Renal pelvis (tissue), 4 donors: ENCODE measurements around the gene SYT17. TPM values are rescaled to one million over a fixed set of nuclear protein-coding genes. Genes with fewer than 3 reads are reported as not detected.

Experiments used
- DNase-seq: peaks from one replicate; pipeline ENCODE4 v3.0.0-alpha.2; 2013
- polyA plus RNA-seq, 3 donors: library from polyadenylated mRNA; unstranded; fragments of 120-200 nt; gene quantifications; one replicate each; pipeline ENCODE4 v1.2.1, GENCODE V29; 2013; ENCODE audit not compliant: insufficient read length in 3 of 3

Gene SYT17
- polyA plus RNA-seq, 3 donors: 10.2 to 13.6 (median 11.2) TPM

DNA sequence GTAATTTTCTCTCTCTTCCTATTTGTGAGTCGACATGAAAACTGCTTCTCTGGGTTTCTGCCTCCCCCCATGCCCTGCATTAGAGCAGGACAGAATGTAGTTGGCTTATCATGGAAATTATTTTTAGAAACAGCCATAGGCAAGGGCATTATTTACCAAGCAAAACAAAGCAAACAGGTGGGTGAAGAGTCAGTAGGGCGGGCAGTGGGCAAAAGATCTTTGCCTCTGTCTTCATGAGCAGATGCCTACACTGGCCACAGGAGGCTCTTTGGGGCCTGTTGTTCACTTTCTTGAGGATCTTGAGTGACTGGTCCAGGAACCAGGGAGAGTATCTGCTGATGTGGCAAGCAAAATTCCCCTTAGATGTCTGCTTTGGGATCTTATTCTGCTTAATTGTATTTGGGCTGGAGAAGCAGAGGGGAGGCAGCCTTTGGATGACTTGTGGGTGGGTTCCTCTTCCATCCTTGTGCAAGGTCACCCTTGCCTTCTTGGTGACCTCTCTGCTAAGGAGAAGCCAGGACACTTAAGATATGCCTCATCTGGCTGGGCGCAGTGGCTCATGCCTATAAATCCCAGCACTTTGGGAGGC, 75.0 kb downstream of the SYT17 start:
- DNase-seq: no peak

DNA sequence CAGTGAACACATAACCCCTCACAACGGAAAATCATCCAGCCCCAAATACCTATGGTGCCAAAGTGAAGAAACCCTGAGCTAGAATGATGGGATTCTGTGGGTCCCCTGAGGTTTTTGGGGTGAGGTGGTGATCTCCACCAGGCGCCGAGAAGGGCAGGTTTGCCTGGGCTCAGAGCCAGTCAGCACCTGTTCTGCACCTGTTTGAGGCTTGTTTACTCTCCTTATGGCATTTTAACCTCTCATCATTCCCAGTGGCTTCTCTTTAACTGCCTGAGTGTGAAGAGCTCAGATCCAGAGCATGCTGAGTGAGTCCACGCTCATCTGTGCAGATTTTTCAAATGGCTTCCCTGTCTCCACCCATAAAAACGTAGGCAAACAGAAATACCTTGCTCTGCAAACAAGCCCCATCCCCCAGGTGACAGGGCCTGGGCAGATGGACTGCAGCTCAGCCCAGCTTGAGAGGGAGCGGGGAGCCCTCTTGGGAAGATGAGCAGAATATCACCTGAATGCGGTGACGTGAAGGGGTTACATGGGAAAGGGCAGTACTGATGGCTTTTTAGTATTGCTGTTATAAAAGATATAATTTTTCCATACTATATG, 77.4 kb downstream of the SYT17 start:
- DNase-seq: no peak

GRCh38 chr16:19252904-19253303, 84.9 kb downstream of the SYT17 start:
- DNase-seq: no peak

- DNase-seq: no peak
Measured at GRCh38 chr16:19254611-19255010, 86.6 kb downstream of the SYT17 start.

DNA sequence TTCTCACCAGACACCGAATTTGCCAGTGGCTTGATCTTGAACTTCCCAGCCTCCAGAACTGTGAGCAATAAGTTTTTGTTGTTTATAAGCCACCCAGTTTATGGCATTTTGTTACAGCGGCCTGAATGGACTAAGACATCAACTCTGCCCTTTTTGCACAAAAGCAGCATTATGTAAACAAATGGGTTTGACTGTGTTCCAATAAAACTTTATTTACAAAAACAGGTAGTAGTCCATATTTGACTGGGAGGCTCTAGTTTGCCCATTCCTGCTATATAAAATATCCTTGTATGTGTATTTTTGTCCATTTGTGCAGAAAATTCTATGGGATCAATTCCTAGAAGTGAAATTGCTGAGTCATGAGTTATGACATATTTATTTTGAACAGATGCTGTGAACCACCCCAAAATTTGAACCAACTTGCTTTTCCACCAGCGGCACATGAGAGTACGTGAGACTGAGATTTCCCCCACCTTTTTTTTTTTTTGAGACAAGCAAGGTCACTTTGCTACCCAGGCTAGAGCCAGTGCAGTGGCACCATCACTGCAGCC, 96.2 kb downstream of the SYT17 start:
- no peak for DNase-seq

- no peak for DNase-seq
Measured at GRCh38 chr16:19265380-19265930, 97.4 kb downstream of the SYT17 start.

- no peak for DNase-seq
Measured at GRCh38 chr16:19266774-19267173, 98.7 kb downstream of the SYT17 start.

DNA sequence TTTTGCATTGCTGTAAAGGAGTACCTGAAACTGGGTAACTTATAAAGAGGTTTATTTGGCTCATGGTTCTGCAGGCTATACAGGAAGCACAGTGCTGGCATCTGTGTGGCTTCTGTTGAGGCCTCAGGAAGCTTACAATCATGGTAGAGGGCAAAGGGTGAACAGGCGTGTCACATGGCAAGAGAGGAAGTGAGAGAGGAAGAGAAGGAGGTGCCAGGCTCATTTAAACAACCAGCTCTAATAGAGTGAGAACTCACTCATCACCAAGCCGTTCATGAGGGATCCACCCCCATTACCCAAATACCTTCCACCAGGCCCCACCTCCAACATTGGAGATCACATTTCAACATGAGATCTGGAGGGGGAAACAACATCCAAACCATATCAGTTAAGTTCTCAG, 101.1 kb downstream of the SYT17 start:
- DNase-seq: no peak

DNA sequence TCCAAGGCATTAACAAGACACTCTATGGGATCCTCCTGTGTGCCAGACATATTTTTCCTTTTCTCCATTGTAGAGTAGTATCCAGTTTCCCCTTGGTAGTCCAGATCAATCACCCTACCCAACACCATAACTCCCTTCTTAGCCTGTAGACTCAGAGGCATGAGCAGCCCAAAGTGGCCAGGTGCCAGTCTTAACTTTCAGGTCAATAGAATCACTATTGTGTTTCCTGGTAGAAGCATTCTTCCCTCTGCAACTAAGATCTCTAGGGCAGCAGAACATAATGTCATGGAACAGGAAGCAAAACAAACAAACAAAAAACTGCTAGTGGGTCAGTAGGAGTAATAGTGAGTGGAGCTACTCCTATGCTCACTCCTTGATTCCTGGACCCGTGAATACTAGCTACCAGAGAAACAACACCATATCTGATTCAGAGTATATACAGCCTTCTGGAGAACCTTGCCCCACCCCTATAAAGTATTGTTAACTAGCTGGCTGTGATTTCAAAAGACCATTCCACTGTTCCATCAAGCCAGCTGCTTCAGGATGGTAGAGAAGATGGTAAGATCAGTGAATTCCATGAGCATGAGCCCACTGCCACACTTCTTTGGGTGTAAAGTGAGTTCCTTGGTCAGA, 106.2 kb downstream of the SYT17 start:
- DNase-seq: no peak

GRCh38 chr16:19278403-19278802, 110.4 kb downstream of the SYT17 start:
- DNase-seq: no peak

DNA sequence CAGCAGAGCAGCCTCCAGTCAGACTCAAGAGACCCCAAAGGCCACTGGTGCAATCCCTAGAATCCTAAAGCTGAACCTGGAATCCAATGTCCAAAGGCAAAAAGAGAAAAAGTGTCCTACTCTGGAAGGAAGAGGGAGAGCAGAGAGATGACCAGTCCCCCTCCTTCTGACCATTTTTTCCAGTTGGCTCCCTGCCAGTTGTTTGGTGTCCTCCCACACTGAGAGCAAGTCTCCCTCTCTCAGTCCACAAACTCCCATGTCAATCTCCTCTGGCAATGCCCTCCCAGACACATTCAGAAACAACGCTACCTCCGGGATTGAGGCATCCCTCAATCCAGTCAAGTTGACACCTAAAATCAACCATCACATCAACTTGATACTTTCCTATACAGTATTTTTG, 113.2 kb downstream of the SYT17 start:
- peak; percentile 23 for DNase-seq

- DNase-seq: no peak
Measured at GRCh38 chr16:19282101-19282500, 114.1 kb downstream of the SYT17 start.

DNA sequence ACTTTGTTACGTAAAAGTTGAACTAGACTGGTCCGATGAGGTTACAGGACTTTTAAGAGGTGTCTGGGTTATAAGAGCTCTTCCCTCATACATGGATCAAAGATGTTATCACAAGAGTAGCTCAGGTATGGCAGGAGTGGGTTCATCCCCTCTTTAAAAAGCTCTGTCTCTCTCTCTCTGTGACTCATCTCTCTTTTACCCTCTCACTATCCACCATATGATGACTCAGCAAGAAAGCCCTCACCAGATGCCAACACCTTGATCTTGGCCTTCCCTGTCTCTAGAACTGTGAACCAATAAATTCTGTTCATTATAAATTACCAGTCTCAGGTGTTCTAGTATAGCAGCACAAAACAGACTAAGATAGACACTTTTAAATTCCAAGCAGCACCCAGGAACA, 115.6 kb downstream of the SYT17 start:
- DNase-seq: no peak

DNA sequence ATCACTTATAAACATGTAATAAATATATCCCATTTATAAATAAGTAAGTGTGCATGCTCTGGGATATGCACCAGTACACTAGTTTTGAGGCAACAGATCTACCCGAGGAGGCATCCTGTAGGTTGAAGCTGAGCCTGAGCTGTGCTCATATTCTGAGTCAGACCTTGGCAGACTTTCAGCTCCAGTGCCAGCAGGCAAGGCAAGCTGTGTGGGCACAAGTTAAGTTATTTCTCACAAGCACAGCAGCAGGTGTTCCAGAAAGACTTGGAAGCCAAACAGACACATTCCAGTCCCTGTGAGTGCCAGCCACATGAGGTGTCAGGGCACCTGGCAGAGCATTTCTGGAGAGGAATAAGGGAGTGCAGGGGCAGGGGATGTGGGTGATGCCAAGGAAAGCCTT, 116.2 kb downstream of the SYT17 start:
- no peak for DNase-seq

DNA sequence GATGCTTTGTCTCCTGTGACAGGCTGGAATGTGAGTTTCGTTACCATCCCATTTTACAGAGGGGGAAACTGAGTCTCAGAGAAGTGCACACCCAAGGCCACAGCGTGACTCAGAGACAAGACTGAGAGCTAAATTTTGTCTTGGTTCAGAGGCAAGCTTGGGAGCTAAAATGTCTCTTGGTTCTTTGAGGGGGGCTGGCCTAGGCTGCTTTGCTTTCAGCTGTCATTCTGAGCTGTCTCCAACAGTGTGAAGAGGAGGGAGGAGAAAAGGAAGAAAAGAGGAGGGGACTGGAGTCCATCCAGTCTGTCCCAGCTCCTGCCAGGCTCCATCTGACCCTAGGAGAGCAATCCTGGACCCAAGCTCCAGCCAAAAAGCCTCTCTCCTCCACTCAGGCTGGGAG, 117.4 kb downstream of the SYT17 start, which contains the start of gene CLEC19A:
CLEC19A (plus strand) TSS at position 301 of the 400 bp plus-strand sequence. CDS start 121 bp downstream, outside the sequence.
- no peak for DNase-seq

GRCh38 chr16:19286827-19287226, 118.8 kb downstream of the SYT17 start:
- DNase-seq: no peak

GRCh38 chr16:19287241-19287640, 119.2 kb downstream of the SYT17 start:
- no peak for DNase-seq

- no peak for DNase-seq
Measured at GRCh38 chr16:19288872-19289799, 121.1 kb downstream of the SYT17 start.

GRCh38 chr16:19289811-19290485, 121.9 kb downstream of the SYT17 start:
- no peak for DNase-seq

- no peak for DNase-seq
Measured at GRCh38 chr16:19290860-19291259, 122.8 kb downstream of the SYT17 start.

DNA sequence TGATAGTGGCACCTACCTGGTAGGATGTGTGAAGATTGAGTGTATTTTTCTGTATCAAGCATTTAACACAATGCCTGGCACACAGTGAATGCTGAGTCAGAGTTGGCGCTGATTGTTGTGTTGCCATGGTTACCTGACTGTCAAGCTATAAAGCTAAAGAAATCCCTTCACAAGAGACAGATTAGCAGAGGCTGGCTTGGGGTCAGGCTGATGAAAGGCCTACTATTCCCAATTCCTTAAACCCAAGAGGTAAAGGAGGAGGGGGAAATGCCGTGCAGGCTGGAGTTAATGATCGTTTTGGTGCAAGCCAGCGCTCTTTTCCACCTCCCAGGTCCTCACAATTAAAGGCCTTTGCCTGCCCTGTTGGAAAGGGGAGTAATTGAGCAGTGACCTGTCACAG, 123.4 kb downstream of the SYT17 start:
- DNase-seq: peak; percentile 19
